Measurements from ENCODE around the gene NUP54. TPM values are rescaled to one million over a fixed set of nuclear protein-coding genes. Genes with fewer than 3 reads are reported as not detected.

Gene NUP54
- total RNA-seq, 1 donor from 2014 or later, result 26.1 TPM

DNA sequence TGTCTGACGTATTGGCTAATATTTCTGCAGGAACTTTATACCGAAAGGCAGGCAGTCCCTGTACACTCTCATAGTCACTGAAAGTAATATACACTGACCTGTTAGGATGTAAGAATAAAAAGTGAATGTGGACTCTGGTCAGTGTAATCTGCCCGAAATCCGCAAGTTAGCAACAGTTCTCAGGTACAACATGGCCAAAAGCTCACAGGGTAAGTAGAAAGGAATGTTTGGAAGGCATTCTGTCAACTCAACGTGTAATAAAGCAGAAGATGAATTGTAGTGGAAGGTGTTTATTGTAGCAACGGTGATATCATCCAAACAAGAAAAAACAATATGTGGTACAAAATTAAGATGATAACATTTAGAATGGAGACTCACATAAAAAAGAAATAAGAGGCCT lies 26.0 kb upstream of the NUP54 start:
- TF ChIP-seq, protein P1, sequence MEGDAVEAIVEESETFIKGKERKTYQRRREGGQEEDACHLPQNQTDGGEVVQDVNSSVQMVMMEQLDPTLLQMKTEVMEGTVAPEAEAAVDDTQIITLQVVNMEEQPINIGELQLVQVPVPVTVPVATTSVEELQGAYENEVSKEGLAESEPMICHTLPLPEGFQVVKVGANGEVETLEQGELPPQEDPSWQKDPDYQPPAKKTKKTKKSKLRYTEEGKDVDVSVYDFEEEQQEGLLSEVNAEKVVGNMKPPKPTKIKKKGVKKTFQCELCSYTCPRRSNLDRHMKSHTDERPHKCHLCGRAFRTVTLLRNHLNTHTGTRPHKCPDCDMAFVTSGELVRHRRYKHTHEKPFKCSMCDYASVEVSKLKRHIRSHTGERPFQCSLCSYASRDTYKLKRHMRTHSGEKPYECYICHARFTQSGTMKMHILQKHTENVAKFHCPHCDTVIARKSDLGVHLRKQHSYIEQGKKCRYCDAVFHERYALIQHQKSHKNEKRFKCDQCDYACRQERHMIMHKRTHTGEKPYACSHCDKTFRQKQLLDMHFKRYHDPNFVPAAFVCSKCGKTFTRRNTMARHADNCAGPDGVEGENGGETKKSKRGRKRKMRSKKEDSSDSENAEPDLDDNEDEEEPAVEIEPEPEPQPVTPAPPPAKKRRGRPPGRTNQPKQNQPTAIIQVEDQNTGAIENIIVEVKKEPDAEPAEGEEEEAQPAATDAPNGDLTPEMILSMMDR (IDR thresholded peaks at IDR 0.05), result no peak
- H3K4me3 Mint-ChIP-seq (ENCODE audit: unreplicated experiment), result no peak overlapping the region
- DNase-seq (ENCODE audit: low spot score), result no peak
- peaks cover 15% of the 10 kb centered on the region for H3K4me1 Mint-ChIP-seq (ENCODE audit: low read depth)
- H3K9me3 Mint-ChIP-seq (ENCODE audit: low read depth), result no peaks in the 10 kb centered on the region
- H3K36me3 Mint-ChIP-seq (ENCODE audit: low read depth), result peaks cover 19% of the 10 kb centered on the region
- H3K27me3 Mint-ChIP-seq (ENCODE audit: low read depth), result no peaks in the 10 kb centered on the region
- no peak overlapping the region for H3K27ac Mint-ChIP-seq (ENCODE audit: unreplicated experiment)

DNA sequence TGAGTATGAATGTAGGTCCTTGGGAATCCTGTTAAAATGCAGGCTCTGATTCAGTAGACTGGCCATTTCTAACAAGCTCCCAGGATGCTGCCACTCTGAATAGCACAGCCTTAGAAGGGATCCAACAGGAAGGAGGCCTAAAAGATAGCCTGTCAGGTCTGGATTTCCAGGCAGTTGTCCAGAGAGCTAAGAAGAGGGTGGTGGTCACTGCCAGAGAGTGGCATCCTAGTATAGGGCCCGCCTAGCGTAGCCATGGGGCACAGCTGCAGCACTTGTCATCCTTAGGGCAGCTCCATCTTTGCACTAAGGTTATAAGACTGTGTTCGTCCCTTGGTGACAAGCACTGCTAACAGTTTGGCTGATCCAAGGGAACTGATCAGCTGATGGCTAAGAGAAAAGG lies 20.5 kb upstream of the NUP54 start:
- Mint-ChIP-seq H3K27me3 (ENCODE audit: low read depth) (no peaks in the 10 kb centered on the region), H3K4me3 (ENCODE audit: unreplicated experiment) (no peak overlapping the region)

DNA sequence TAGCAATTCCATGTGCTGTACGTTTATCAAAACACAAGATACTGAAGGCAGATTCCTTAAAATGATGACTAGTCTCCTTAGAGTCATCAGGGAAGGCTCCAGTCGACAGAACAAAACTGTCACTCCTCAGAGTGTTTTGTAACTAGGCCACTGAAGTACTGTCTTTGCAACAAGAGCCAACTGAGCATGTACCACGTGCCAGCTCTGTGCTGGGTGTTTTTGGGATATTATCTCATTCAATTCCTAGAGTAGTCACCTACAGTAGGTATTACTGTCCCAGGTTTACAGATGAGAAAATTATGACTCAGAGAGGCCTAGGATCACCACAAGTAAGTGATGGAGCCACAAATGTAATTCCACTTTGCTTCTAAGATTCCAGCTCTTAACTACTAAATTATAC lies 18.3 kb upstream of the NUP54 start:
- Mint-ChIP-seq H3K4me3 (ENCODE audit: unreplicated experiment) (no peak overlapping the region), H3K27me3 (ENCODE audit: low read depth) (no peaks in the 10 kb centered on the region), H3K27ac (ENCODE audit: unreplicated experiment) (no peak overlapping the region), H3K9me3 (ENCODE audit: low read depth) (no peaks in the 10 kb centered on the region), H3K36me3 (ENCODE audit: low read depth) (peaks cover 32% of the 10 kb centered on the region), H3K4me1 (ENCODE audit: low read depth) (no peaks in the 10 kb centered on the region)
- no peak for DNase-seq (ENCODE audit: low spot score)
- TF ChIP-seq, protein P1 (IDR thresholded peaks at IDR 0.05), result no peak

More for the DNA sequence above, 20.5 kb upstream of the NUP54 start:
- peaks cover 25% of the 10 kb centered on the region for H3K36me3 Mint-ChIP-seq (ENCODE audit: low read depth)
- H3K4me1 Mint-ChIP-seq (ENCODE audit: low read depth), result no peaks in the 10 kb centered on the region
- no peaks in the 10 kb centered on the region for H3K9me3 Mint-ChIP-seq (ENCODE audit: low read depth)
- no peak overlapping the region for H3K27ac Mint-ChIP-seq (ENCODE audit: unreplicated experiment)
- TF ChIP-seq, protein P1 (IDR thresholded peaks at IDR 0.05), result no peak
- DNase-seq (ENCODE audit: low spot score), result no peak

DNA sequence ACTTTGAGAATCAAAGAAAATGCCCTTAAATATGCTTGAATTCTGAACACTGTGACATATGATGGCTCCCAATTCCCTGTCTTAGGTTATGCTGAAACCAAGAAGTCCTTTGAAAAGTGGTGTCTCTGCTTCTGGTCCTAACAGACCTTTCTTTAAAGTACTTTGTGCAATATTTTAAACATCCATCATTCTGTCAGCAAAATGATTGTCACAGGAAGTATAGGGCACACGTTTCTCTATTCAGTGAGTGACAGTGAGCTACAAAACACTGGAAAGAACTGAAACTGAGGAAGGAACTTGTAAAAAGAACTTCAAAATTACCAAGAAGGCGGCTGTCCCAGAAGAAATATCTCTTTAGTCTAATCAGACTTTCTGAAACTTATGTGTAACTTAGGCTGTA lies 12.2 kb upstream of the NUP54 start:
- peaks cover 29% of the 10 kb centered on the region for H3K36me3 Mint-ChIP-seq (ENCODE audit: low read depth)
- H3K9me3 Mint-ChIP-seq (ENCODE audit: low read depth), result no peaks in the 10 kb centered on the region
- H3K4me3 Mint-ChIP-seq (ENCODE audit: unreplicated experiment), result no peak overlapping the region
- TF ChIP-seq, protein P1 (IDR thresholded peaks at IDR 0.05), result no peak
- H3K27me3 Mint-ChIP-seq (ENCODE audit: low read depth), result no peaks in the 10 kb centered on the region
- H3K27ac Mint-ChIP-seq (ENCODE audit: unreplicated experiment), result no peak overlapping the region
- H3K4me1 Mint-ChIP-seq (ENCODE audit: low read depth), result no peaks in the 10 kb centered on the region
- no peak for DNase-seq (ENCODE audit: low spot score)

DNA sequence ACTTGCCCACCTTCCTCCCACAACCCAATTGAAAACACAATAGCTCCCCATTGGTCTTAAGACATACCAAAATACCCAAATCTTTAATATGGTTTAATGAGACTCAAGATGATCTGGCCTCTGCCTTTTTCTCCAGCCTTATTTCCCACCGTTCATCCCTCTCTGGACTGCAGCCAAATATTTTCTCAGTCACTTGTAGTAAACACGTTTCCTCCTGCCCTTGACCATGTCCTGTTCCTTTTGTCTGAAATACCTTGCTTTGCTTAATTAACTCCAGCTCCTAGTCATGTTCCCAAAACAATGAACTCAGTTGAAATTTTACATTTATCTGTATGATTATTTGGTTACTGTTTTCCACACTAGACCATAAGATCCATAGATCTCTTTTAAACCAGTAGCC lies 8.4 kb upstream of the NUP54 start:
- H3K36me3 Mint-ChIP-seq (ENCODE audit: low read depth), result peaks cover 18% of the 10 kb centered on the region
- no peak overlapping the region for H3K27ac Mint-ChIP-seq (ENCODE audit: unreplicated experiment)
- H3K27me3 Mint-ChIP-seq (ENCODE audit: low read depth), result no peaks in the 10 kb centered on the region
- no peaks in the 10 kb centered on the region for H3K4me1 Mint-ChIP-seq (ENCODE audit: low read depth)
- H3K9me3 Mint-ChIP-seq (ENCODE audit: low read depth), result peaks cover 4% of the 10 kb centered on the region
- TF ChIP-seq, protein P1 (IDR thresholded peaks at IDR 0.05), result no peak
- DNase-seq (ENCODE audit: low spot score), result no peak
- no peak overlapping the region for H3K4me3 Mint-ChIP-seq (ENCODE audit: unreplicated experiment)

Data from chondrocyte (in vitro differentiated cells).